GM12875 (cell line): ENCODE measurements around the gene TTLL13.

Source experiments
- H3K4me3 ChIP-seq: one replicate; pipeline ENCODE4 v1.5.1; 2011; ENCODE audit warnings: low read depth, low read length, control low read depth
- TF ChIP-seq, protein P1 (sequence below): IDR thresholded peaks from 2 replicates; pipeline ENCODE4 v1.5.1; 2011; ENCODE audit warnings: low read depth, mild to moderate bottlenecking, control low read depth, inconsistent platforms, low read length, moderate library complexity, borderline replicate concordance; ENCODE audit not compliant: insufficient read depth

Gene TTLL13

DNA sequence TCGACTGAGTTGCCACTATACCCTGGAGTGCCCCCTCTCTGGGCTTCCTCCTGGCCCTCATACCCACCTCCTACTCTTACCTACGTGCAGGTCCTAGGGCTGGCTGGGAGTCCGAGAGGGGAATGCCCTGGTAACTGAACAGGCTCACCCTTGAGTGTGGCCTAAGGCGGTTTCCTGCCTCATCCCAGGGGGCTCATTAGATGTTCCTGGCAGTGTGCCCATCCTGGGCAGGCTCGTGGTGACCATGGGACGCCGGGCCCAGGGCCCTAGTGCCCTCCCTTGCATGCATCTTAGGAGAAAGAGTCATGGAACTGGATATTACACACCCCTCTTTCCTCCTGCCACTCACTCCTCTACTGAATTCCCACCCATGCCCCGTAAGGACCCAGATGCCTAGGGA, 45.4 kb upstream of the TTLL13 start:
- TF ChIP-seq, protein P1, sequence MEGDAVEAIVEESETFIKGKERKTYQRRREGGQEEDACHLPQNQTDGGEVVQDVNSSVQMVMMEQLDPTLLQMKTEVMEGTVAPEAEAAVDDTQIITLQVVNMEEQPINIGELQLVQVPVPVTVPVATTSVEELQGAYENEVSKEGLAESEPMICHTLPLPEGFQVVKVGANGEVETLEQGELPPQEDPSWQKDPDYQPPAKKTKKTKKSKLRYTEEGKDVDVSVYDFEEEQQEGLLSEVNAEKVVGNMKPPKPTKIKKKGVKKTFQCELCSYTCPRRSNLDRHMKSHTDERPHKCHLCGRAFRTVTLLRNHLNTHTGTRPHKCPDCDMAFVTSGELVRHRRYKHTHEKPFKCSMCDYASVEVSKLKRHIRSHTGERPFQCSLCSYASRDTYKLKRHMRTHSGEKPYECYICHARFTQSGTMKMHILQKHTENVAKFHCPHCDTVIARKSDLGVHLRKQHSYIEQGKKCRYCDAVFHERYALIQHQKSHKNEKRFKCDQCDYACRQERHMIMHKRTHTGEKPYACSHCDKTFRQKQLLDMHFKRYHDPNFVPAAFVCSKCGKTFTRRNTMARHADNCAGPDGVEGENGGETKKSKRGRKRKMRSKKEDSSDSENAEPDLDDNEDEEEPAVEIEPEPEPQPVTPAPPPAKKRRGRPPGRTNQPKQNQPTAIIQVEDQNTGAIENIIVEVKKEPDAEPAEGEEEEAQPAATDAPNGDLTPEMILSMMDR, result no peak
- H3K4me3 ChIP-seq, result no peak overlapping the region

DNA sequence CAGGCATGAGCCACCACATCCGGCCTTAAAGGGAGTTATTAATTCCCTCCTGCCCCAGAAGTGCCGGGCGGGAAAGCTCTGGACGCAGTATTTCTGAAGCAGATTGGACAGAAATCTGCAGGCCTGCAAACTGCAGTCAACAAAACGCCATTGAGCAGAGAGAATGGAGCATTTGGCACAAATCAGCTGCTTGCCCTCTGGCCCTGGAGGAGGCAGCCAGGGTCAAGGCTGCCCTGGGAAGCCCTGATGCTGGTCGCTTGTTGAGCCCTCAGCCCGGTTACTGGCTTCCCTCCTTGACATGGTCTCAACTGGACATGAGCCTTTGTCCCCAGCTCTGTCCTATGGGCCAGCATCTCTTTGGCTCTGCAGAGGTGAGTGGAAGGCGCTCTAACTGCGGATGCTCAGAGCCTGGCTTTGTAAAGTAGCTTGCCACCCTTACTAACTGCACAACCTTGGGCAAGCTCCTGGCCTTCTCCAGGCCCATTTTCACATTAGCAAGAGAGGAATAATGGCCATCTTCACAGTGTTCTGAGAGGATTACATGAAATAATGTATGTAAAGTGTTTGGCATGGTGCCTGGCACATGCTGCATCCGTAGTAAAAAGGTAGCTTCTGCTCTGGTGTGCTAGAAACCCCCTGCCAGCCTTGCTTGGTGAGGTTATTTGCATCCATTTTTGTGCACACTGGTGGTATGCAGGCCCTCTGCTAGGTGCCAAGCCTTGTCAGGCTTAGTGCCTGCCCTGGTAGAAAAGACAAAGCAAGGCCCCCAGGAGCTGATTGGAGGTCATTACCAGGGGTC, 44.1 kb upstream of the TTLL13 start:
- TF ChIP-seq, protein P1, result no peak
- H3K4me3 ChIP-seq, result no peak overlapping the region

DNA sequence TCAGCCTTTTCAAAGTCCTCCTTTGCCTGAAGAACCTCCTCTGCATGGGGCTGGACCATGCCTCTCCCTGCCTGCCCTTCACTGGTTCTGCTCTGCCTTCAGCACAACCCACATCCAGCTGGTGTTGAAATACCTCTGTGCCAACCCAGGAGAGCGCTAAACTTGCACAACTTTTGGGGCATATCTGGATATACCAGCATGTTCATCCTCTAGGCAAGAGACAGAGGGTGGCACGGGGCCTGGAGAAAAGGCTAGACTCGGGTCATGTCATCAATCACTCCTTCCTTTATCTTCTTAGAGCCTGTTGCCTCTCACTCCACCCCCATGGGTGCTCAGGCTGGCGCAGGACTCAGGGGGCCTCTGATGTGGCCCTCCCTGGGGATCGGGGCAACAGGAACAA, 43.5 kb upstream of the TTLL13 start:
- TF ChIP-seq, protein P1, result no peak
- H3K4me3 ChIP-seq, result no peak overlapping the region

DNA sequence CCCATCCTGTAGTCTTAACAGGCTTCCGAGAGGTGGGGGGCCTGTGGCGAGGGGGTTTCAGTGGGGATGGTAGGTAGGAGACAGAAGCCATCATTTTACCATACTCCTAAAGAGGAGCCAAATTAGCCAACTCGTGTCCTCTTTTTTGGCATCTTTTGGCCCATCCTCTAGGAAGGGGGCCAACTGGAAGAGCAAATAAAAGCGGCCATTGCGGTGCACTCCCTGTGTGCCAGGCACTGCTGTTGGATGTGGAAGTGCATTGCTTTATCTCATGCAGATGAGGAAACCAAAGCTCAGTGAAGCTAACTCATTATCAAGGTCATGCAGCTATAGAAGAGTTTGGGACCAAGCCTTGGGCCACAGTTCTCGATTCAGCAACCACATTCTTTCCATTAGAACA, 42.1 kb upstream of the TTLL13 start:
- TF ChIP-seq, protein P1, result no peak
- no peak overlapping the region for H3K4me3 ChIP-seq

DNA sequence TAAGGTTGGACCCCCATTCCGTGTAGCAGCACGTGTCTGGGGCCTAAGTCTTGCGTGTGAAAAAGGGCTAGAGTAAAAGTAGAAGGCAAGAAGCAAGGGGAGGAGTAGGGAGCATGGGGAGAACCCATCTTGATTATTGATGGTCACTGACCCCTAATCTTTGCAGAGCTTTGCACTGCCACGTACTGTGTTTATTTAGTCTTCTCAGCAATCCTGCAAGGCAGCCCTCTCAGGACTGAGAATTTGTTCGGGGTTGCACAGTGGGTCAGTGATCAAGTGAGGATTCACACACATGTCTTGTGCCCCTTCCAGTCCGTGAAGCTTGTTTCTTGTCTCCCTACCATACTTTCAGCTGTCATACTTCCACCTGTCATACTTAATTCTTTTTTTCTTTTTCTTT, 41.0 kb upstream of the TTLL13 start:
- H3K4me3 ChIP-seq, result no peak overlapping the region
- TF ChIP-seq, protein P1, result no peak

DNA sequence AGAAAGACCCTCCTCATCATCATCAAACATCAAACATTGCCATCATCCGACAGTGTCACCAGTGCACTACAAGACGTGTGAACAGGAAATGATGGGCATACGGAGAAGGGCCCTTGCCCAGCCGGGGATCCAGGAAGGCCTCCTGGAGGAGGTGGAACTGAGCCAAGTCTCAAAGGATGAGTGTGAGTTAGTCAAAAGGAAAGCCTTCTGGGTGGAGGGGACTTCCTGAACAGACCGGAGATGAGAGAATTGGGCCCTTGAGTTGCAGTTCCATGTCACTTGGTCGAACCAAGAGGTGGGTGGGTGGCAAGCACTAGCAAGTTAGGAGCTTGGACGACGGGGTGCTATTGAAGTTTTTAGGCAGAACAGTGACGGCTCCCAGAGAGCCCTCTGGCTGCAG, 39.8 kb upstream of the TTLL13 start:
- TF ChIP-seq, protein P1, result no peak

DNA sequence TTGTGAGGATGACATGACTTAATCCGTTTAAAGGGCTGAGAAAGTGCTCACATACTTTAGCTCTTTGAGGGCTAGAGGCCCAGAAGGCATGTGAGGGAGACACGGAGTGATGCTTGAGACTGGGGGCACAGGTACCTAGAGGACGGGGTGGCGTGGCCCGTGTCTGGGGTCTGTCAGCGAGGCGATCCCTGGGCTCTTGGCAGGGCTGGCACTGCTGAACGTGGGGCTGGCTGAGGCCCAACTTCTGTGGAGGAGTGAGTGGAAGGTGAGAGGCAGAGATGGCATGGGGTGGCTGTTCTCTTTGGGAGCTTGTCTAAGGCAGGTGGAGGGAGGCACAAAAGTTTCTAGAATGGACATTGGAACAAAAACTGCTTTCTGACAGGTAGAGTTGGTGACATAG, 38.8 kb upstream of the TTLL13 start:
- H3K4me3 ChIP-seq, result no peak overlapping the region

More for the DNA sequence above, 39.8 kb upstream of the TTLL13 start:
- no peak overlapping the region for H3K4me3 ChIP-seq

More for the DNA sequence above, 38.8 kb upstream of the TTLL13 start:
- TF ChIP-seq, protein P1, result no peak
